NCI-H187 treated with DMSO at 0.1 percent for 48 hours (cell line): ENCODE results near the gene GTF2IRD1.
A peak's percentile ranks its signal among the peaks of the same experiment; 100 is the strongest.
"Not testable (repeated sequence)": the region's sequence is repeated elsewhere in the genome, so short reads cannot be mapped to it uniquely, and the experiment has no call there.

Source experiments
- DNase-seq: peaks from one replicate; lab custom pipeline; 2025; lab: John Stamatoyannopoulos, UW

The GTF2IRD1 gene

GRCh38 chr7:74470504-74470903 lies 16.8 kb downstream of the GTF2IRD1 start:
- DNase-seq: no peak

- no peak for DNase-seq
These were observed 19.4 kb downstream of the GTF2IRD1 start for GRCh38 chr7:74473116-74473515.

- DNase-seq: no peak
These were observed 20.7 kb downstream of the GTF2IRD1 start for GRCh38 chr7:74474271-74474865.

GRCh38 chr7:74475243-74475986 lies 21.7 kb downstream of the GTF2IRD1 start:
- no peak for DNase-seq

GRCh38 chr7:74475987-74476350 lies 22.3 kb downstream of the GTF2IRD1 start:
- no peak for DNase-seq

- no peak for DNase-seq
These were observed 22.9 kb downstream of the GTF2IRD1 start for GRCh38 chr7:74476626-74477025.

GRCh38 chr7:74478671-74479065 lies 25.0 kb downstream of the GTF2IRD1 start:
- no peak for DNase-seq

- peak; percentile 70 for DNase-seq
These were observed 25.5 kb downstream of the GTF2IRD1 start for GRCh38 chr7:74479066-74479781.

- DNase-seq: no peak
These were observed 26.5 kb downstream of the GTF2IRD1 start for GRCh38 chr7:74479961-74480829.

GRCh38 chr7:74480861-74481417 lies 27.2 kb downstream of the GTF2IRD1 start:
- DNase-seq: no peak

- DNase-seq: no peak
These were observed 27.9 kb downstream of the GTF2IRD1 start for GRCh38 chr7:74481458-74482196.

GRCh38 chr7:74482197-74482467 lies 28.4 kb downstream of the GTF2IRD1 start:
- DNase-seq: no peak

GRCh38 chr7:74482629-74483401 lies 29.1 kb downstream of the GTF2IRD1 start:
- DNase-seq: no peak

GRCh38 chr7:74483402-74484336 lies 30.0 kb downstream of the GTF2IRD1 start:
- no peak for DNase-seq

GRCh38 chr7:74485611-74486010 lies 31.9 kb downstream of the GTF2IRD1 start:
- DNase-seq: no peak

- DNase-seq: not testable (repeated sequence)
These were observed 34.9 kb downstream of the GTF2IRD1 start for GRCh38 chr7:74488518-74489030.

- DNase-seq: no peak
These were observed 36.6 kb downstream of the GTF2IRD1 start for GRCh38 chr7:74489997-74490945.

- DNase-seq: not testable (repeated sequence)
These were observed 37.8 kb downstream of the GTF2IRD1 start for GRCh38 chr7:74491490-74491889.
